GM12878 (cell line): Measurements from ENCODE around the gene NID1.

Source experiments
- CTCF ChIP-seq, 3 experiments: IDR thresholded peaks in 2 of 3; conservative IDR thresholded peaks in 1 of 3; 2 replicates each; pipeline ENCODE4 v1.5.1; 2011; ENCODE audit warnings: low read depth in 3 of 3, low read length in 3 of 3, mild to moderate bottlenecking in 3 of 3, control low read depth in 2 of 3, moderate library complexity in 2 of 3, inconsistent platforms in 1 of 3, mixed read lengths in 1 of 3; ENCODE audit not compliant: control insufficient read depth in 2 of 3, insufficient read depth in 1 of 3; ENCODE audit errors: extremely low read depth in 1 of 3
- NBN ChIP-seq: fragments of 450-650 bp; IDR thresholded peaks from 2 replicates; pipeline ENCODE4 v1.6.1; 2016
- SIN3A ChIP-seq: IDR thresholded peaks from 2 replicates; pipeline ENCODE4 v1.6.1; 2012; ENCODE audit warnings: low read depth, low read length, improper control_type of control experiment

DNA sequence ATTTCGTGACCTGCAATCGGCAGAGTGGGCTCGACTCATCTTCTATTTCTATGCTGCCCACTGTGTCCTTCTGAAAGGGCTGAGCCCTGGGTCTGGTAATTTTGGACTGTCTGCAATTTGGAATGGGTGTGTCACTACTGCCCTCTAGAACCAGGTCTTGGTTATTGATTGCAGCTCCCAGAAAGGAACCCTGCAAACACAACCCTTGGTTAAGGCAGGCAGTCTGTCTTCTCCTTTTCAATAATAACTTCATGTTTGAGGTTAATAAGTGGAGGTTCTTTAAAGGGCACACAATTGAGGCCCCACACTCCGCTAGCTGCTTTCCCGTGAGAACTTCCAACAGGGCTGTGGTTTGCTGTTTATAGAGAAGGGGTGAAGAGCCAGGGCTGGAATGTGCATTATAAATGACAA is 118.3 kb downstream of the NID1 start:
- TF ChIP-seq SIN3A (no peak), CTCF (IDR thresholded peaks at IDR 0.05 in 2 of 3, conservative IDR thresholded peaks at IDR 0.05 in 1 of 3; ENCODE audit: control insufficient read depth in 2 of 3, extremely low read depth in 1 of 3, insufficient read depth in 1 of 3, low read depth in 3 of 3, low read length in 3 of 3) (peak; percentile 42 to 58 (median 55); a peak in 5 of 6 replicates), NBN (no peak)
